ENCODE measurements around the gene CABP1. TPM values are rescaled to one million over a fixed set of nuclear protein-coding genes. Genes with fewer than 3 reads are reported as not detected.
A peak's percentile ranks its signal among the peaks of the same experiment; 100 is the strongest.

CABP1 gene
- total RNA-seq, 8 experiments from 2014 or later, result 0.13 to 6.3 (median 1.4) TPM

GRCh38 chr12:120678572-120678971 is 38.1 kb downstream of the CABP1 start:
- WGBS, 10 experiments, result 20 to 100% (median 93%) methylated on average over 1 to 6 of the region's 8 CpGs; no CpG with 5 or more reads in 1 of the 10 experiments
- Histone ChIP-seq H3K4me1 (replicated peaks in 1 of 2) (no peaks in the 10 kb centered on the region), H3K4me3 (no peak overlapping the region), H3K27ac (no peak overlapping the region)
- in situ Hi-C loops (cut with MboI; ENCODE audit: low pct_unique_long_range_greater_than_20kb in 2 of 9, low sequenced_read_pairs in 9 of 9, unreplicated experiment in 9 of 9), result no loop called here
- no peak for ATAC-seq (replicated peaks in 6 of 8)

- Histone ChIP-seq H3K4me1 (replicated peaks in 1 of 2) (no peaks in the 10 kb centered on the region), H3K27ac (no peak overlapping the region), H3K4me3 (no peak overlapping the region)
- in situ Hi-C loops (cut with MboI; ENCODE audit: low pct_unique_long_range_greater_than_20kb in 2 of 9, low sequenced_read_pairs in 9 of 9, unreplicated experiment in 9 of 9), result no loop called here
- WGBS, 10 experiments, result 25 to 100% (median 60%) methylated on average over 1 to 2 of the region's 5 CpGs; no CpG with 5 or more reads in 3 of the 10 experiments
- ATAC-seq (replicated peaks in 6 of 8), result no peak
These were observed 39.8 kb downstream of the CABP1 start for GRCh38 chr12:120680165-120680738.

GRCh38 chr12:120684523-120684932 is 44.1 kb downstream of the CABP1 start:
- Histone ChIP-seq H3K27ac (no peak overlapping the region), H3K4me1 (replicated peaks in 1 of 2) (peaks cover under 1 to 3% of the 10 kb centered on the region in 2 donors), H3K4me3 (no peak overlapping the region)
- in situ Hi-C loops (cut with MboI; ENCODE audit: low pct_unique_long_range_greater_than_20kb in 2 of 9, low sequenced_read_pairs in 9 of 9, unreplicated experiment in 9 of 9), result no loop called here
- no peak for ATAC-seq (replicated peaks in 6 of 8)
- WGBS, 10 experiments, result 31 to 100% (median 81%) methylated on average over 2 to 7 of the region's 8 CpGs; no CpG with 5 or more reads in 1 of the 10 experiments

- 52 to 100% (median 90%) methylated on average over 1 to 3 of the region's 3 CpGs; no CpG with 5 or more reads in 2 of the 10 experiments for WGBS, 10 experiments
- ATAC-seq (replicated peaks in 6 of 8), result no peak
- in situ Hi-C loops (cut with MboI; ENCODE audit: low pct_unique_long_range_greater_than_20kb in 2 of 9, low sequenced_read_pairs in 9 of 9, unreplicated experiment in 9 of 9), result no loop called here
- H3K27ac ChIP-seq, result no peak overlapping the region
- no peak overlapping the region for H3K4me3 ChIP-seq
- peaks cover 8 to 11% of the 10 kb centered on the region in 2 donors for H3K4me1 ChIP-seq (replicated peaks in 1 of 2)
These were observed 45.1 kb downstream of the CABP1 start for GRCh38 chr12:120685522-120685921.

GRCh38 chr12:120686151-120686689 is 45.8 kb downstream of the CABP1 start:
- H3K4me3 ChIP-seq, result peak overlapping the region; percentile 52 to 100 (median 71)
- in situ Hi-C loops (cut with MboI; ENCODE audit: low pct_unique_long_range_greater_than_20kb in 2 of 9, low sequenced_read_pairs in 9 of 9, unreplicated experiment in 9 of 9), result no loop called here
- H3K27ac ChIP-seq, result peak overlapping the region; percentile 97 to 99
- H3K4me1 ChIP-seq (replicated peaks in 1 of 2), result peaks cover 8 to 11% of the 10 kb centered on the region in 2 donors
- ATAC-seq (replicated peaks in 6 of 8), result peak; percentile 73 to 84 (median 82)
- WGBS, 10 experiments, result 0 to 6% (median 1%) methylated on average over 1 to 28 of the region's 46 CpGs

GRCh38 chr12:120686690-120687577 is 46.5 kb downstream of the CABP1 start, which contains the start of gene MLEC:
Gene MLEC (plus strand): TSS chr12:120687149. CDS start chr12:120687297, 148 bp downstream.
- ATAC-seq (replicated peaks in 6 of 8), result peak; percentile 83 to 91 (median 88)
- in situ Hi-C loops (cut with MboI; ENCODE audit: low pct_unique_long_range_greater_than_20kb in 2 of 9, low sequenced_read_pairs in 9 of 9, unreplicated experiment in 9 of 9), result no loop called here
- Histone ChIP-seq H3K4me3 (peak within 1 kb of the TSS; percentile 52 to 100 (median 71)), H3K27ac (peak within 1 kb of the TSS; percentile 97 to 99), H3K4me1 (replicated peaks in 1 of 2) (peaks cover 8 to 14% of the 10 kb centered on the region in 2 donors)
- WGBS, 10 experiments, result 0% methylated on average over 1 to 6 of the region's 84 CpGs; no CpG with 5 or more reads in 6 of the 10 experiments

- no peak for ATAC-seq (replicated peaks in 6 of 8)
These were observed 47.3 kb downstream of the CABP1 start for GRCh38 chr12:120687578-120688289.

GRCh38 chr12:120688527-120689071 is 48.2 kb downstream of the CABP1 start:
- peak overlapping the region; percentile 52 to 100 (median 71) for H3K4me3 ChIP-seq
- H3K27ac ChIP-seq, result no peak overlapping the region
- no peak for ATAC-seq (replicated peaks in 6 of 8)
- peaks cover 13 to 30% of the 10 kb centered on the region in 2 donors for H3K4me1 ChIP-seq (replicated peaks in 1 of 2)
- in situ Hi-C loops (cut with MboI; ENCODE audit: low pct_unique_long_range_greater_than_20kb in 2 of 9, low sequenced_read_pairs in 9 of 9, unreplicated experiment in 9 of 9), result no loop called here
- 0 to 50% (median 10%) methylated on average over 1 to 5 of the region's 6 CpGs; no CpG with 5 or more reads in 1 of the 10 experiments for WGBS, 10 experiments

More at GRCh38 chr12:120687578-120688289, 47.3 kb downstream of the CABP1 start:
- Histone ChIP-seq H3K4me1 (replicated peaks in 1 of 2) (peaks cover 12 to 22% of the 10 kb centered on the region in 2 donors), H3K27ac (peak overlapping the region; percentile 92 to 97), H3K4me3 (peak overlapping the region; percentile 52 to 100 (median 71))
- 0 to 3% (median 0%) methylated on average over 1 to 12 of the region's 31 CpGs; no CpG with 5 or more reads in 2 of the 10 experiments for WGBS, 10 experiments
- in situ Hi-C loops (cut with MboI; ENCODE audit: low pct_unique_long_range_greater_than_20kb in 2 of 9, low sequenced_read_pairs in 9 of 9, unreplicated experiment in 9 of 9), result no loop called here

GRCh38 chr12:120689397-120690082 is 49.1 kb downstream of the CABP1 start:
- H3K4me1 ChIP-seq (replicated peaks in 1 of 2), result peaks cover 18 to 38% of the 10 kb centered on the region in 2 donors
- peak overlapping the region; percentile 52 to 100 (median 71) for H3K4me3 ChIP-seq
- H3K27ac ChIP-seq, result no peak overlapping the region
- in situ Hi-C loops (cut with MboI; ENCODE audit: low pct_unique_long_range_greater_than_20kb in 2 of 9, low sequenced_read_pairs in 9 of 9, unreplicated experiment in 9 of 9), result no loop called here
- ATAC-seq (replicated peaks in 6 of 8), result peak in 2 of 8 experiments; percentile 0 to 1
- 8 to 80% (median 67%) methylated on average over 1 to 5 of the region's 6 CpGs; no CpG with 5 or more reads in 3 of the 10 experiments for WGBS, 10 experiments

GRCh38 chr12:120690083-120690450 is 49.6 kb downstream of the CABP1 start:
- no peak for ATAC-seq (replicated peaks in 6 of 8)
- in situ Hi-C loops (cut with MboI; ENCODE audit: low pct_unique_long_range_greater_than_20kb in 2 of 9, low sequenced_read_pairs in 9 of 9, unreplicated experiment in 9 of 9), result no loop called here
- H3K4me1 ChIP-seq (replicated peaks in 1 of 2), result peaks cover 18 to 38% of the 10 kb centered on the region in 2 donors
- WGBS, 10 experiments, result 40 to 100% (median 81%) methylated on average over 1 to 2 of the region's 2 CpGs; no CpG with 5 or more reads in 2 of the 10 experiments
- no peak overlapping the region for H3K4me3 ChIP-seq
- no peak overlapping the region for H3K27ac ChIP-seq

- Histone ChIP-seq H3K4me1 (replicated peaks in 1 of 2) (peaks cover 18 to 38% of the 10 kb centered on the region in 2 donors), H3K27ac (no peak overlapping the region)
These were observed 50.6 kb downstream of the CABP1 start for GRCh38 chr12:120690978-120691377.

More at GRCh38 chr12:120690978-120691377, 50.6 kb downstream of the CABP1 start:
- H3K4me3 ChIP-seq, result no peak overlapping the region
- in situ Hi-C loops (cut with MboI; ENCODE audit: low pct_unique_long_range_greater_than_20kb in 2 of 9, low sequenced_read_pairs in 9 of 9, unreplicated experiment in 9 of 9), result no loop called here
- ATAC-seq (replicated peaks in 6 of 8), result no peak
- WGBS, 10 experiments, result 18 to 100% (median 55%) methylated on average over 1 to 3 of the region's 3 CpGs; no CpG with 5 or more reads in 2 of the 10 experiments
